Keratinocyte (primary cell): Measurements from ENCODE around the gene GPC1. TPM values are rescaled to one million over a fixed set of nuclear protein-coding genes. Genes with fewer than 3 reads are reported as not detected.
A peak's percentile ranks its signal among the peaks of the same experiment; 100 is the strongest.

Experiments
- DNase-seq: peaks from one replicate; pipeline ENCODE4 v3.0.0-alpha.2; 2011; ENCODE audit warnings: low read depth, missing footprints, low spot score
- FAIRE-seq: peaks from 2 replicates; lab custom pipeline; 2011; peaks lifted over from hg19 to GRCh38; lab: Jason Lieb, UNC
- H2AFZ ChIP-seq: 2 replicates; pipeline ENCODE4 v1.6.0; 2012; ENCODE audit warnings: low read length, control low read depth, inconsistent platforms; ENCODE audit not compliant: control insufficient read depth
- H3K27ac ChIP-seq: 2 replicates; pipeline ENCODE4 v1.5.1; 2011; ENCODE audit warnings: low read length; ENCODE audit not compliant: control insufficient read depth, insufficient read depth
- H3K27me3 ChIP-seq: 3 replicates; pipeline ENCODE4 v1.6.0; 2011; ENCODE audit warnings: low read length; ENCODE audit not compliant: control insufficient read depth, insufficient read depth; ENCODE audit errors: extremely low read depth
- H3K36me3 ChIP-seq, 2 experiments: 2 replicates in 1 of 2; 3 replicates in 1 of 2; pipeline ENCODE4 v1.5.1; 2011; ENCODE audit warnings: low read length in 2 of 2, mild to moderate bottlenecking in 1 of 2; ENCODE audit not compliant: control insufficient read depth in 2 of 2, insufficient read depth in 2 of 2; ENCODE audit errors: extremely low read depth in 1 of 2
- H3K4me1 ChIP-seq: 3 replicates; pipeline ENCODE4 v1.5.1; 2011; ENCODE audit warnings: low read length; ENCODE audit not compliant: control insufficient read depth, insufficient read depth; ENCODE audit errors: extremely low read depth
- H3K4me2 ChIP-seq: 3 replicates; pipeline ENCODE4 v1.6.0; 2011; ENCODE audit warnings: low read depth, low read length; ENCODE audit not compliant: control insufficient read depth, insufficient read depth; ENCODE audit errors: extremely low read depth
- H3K4me3 ChIP-seq, 3 experiments: fragments of 200-600 bp in 1 of 3; sonication (generic) in 1 of 3; 2 replicates in 2 of 3; 3 replicates in 1 of 3; pipeline ENCODE4 v1.5.1; 2011 to 2016; ENCODE audit warnings: low read length in 3 of 3, mild to moderate bottlenecking in 3 of 3, control low read depth in 2 of 3, inconsistent platforms in 1 of 3, low read depth in 1 of 3, mixed read lengths in 1 of 3, mixed run types in 1 of 3, moderate library complexity in 1 of 3; ENCODE audit not compliant: control insufficient read depth in 2 of 3, insufficient read depth in 2 of 3; ENCODE audit errors: extremely low read depth in 1 of 3
- H3K79me2 ChIP-seq: 2 replicates; pipeline ENCODE4 v1.6.0; 2012; ENCODE audit warnings: low read length; ENCODE audit not compliant: control insufficient read depth, insufficient read depth
- H3K9ac ChIP-seq: 3 replicates; pipeline ENCODE4 v1.6.0; 2011; ENCODE audit warnings: low read length; ENCODE audit not compliant: control insufficient read depth, insufficient read depth; ENCODE audit errors: extremely low read depth
- H3K9me1 ChIP-seq: 3 replicates; pipeline ENCODE4 v1.6.0; 2011; ENCODE audit warnings: low read length; ENCODE audit not compliant: control insufficient read depth, insufficient read depth; ENCODE audit errors: extremely low read depth
- H3K9me3 ChIP-seq: 2 replicates; pipeline ENCODE4 v1.5.1; 2012; ENCODE audit warnings: low read depth, low read length; ENCODE audit not compliant: control insufficient read depth
- H4K20me1 ChIP-seq: 3 replicates; pipeline ENCODE4 v1.6.0; 2011; ENCODE audit warnings: low read length; ENCODE audit not compliant: control insufficient read depth, insufficient read depth; ENCODE audit errors: extremely low read depth
- CTCF ChIP-seq, 3 experiments: IDR thresholded peaks in 1 of 3; conservative IDR thresholded peaks in 1 of 3; optimal IDR thresholded peaks in 1 of 3; 2 replicates in 2 of 3; 3 replicates in 1 of 3; pipeline versions ENCODE3 to v1.5.1; 2011; ENCODE audit warnings: low read length in 3 of 3, mild to moderate bottlenecking in 3 of 3, moderate library complexity in 2 of 3, control low read depth in 1 of 3, inconsistent platforms in 1 of 3; ENCODE audit not compliant: insufficient read depth in 2 of 3; ENCODE audit errors: extremely low read depth in 1 of 3
- EZH2 ChIP-seq: IDR thresholded peaks from one replicate; pipeline ENCODE4 v1.6.1; 2012; ENCODE audit warnings: inconsistent platforms, mild to moderate bottlenecking, low read length, moderate library complexity
- dilution Hi-C: fragments of 300-500 bp; cut with MboI; formaldehyde crosslinking; loops from one replicate; pipeline ENCODE4 v1.7.0; 2020; ENCODE audit warnings: low sequenced_read_pairs; ENCODE audit not compliant: extremely low pct_ligation_motif_present
- polyA plus RNA-seq, 5 experiments: library from polyadenylated mRNA; depleted of rRNA in 3 of 5; stranded (reverse) in 3 of 5; stranded (forward) in 1 of 5; unstranded in 1 of 5; fragments of >200 nt; gene quantifications; 1 replicate in 1 of 5; 2 replicates in 3 of 5; 3 replicates in 1 of 5; pipeline versions ENCODE4 v1.2.1 to v1.2.3, GENCODE V29; 2011 to 2012; ENCODE audit warnings: missing spikeins in 2 of 5, low read depth in 1 of 5, low replicate concordance in 1 of 5

The GPC1 gene
- polyA plus RNA-seq, 1 donor (not counting 4 experiments of a cell fraction or from before 2014, with no cell fraction given), result 46.6 TPM

- peaks cover 47% of the 10 kb centered on the region for H3K79me2 ChIP-seq
Observed at GRCh38 chr2:240451791-240452461, 16.5 kb downstream of the GPC1 start.

GRCh38 chr2:240452462-240453256, 17.2 kb downstream of the GPC1 start:
- Histone ChIP-seq H3K36me3 (no peaks in the 10 kb centered on the region), H3K27me3 (peaks cover 5% of the 10 kb centered on the region), H3K79me2 (peaks cover 46% of the 10 kb centered on the region), H3K4me3 (peak overlapping the region; percentile 27 to 49 (median 43)), H3K27ac (no peak overlapping the region), H3K4me1 (peaks cover 55% of the 10 kb centered on the region), H2AFZ (no peak overlapping the region), H3K4me2 (peak overlapping the region; percentile 59), H3K9ac (peak overlapping the region; percentile 57), H3K9me3 (no peaks in the 10 kb centered on the region), H4K20me1 (peaks cover 25% of the 10 kb centered on the region), H3K9me1 (no peaks in the 10 kb centered on the region)
- FAIRE-seq (no peak), DNase-seq (no peak)
- TF ChIP-seq CTCF (optimal IDR thresholded peaks at IDR 0.05 in 1 of 3, IDR thresholded peaks at IDR 0.05 in 1 of 3, conservative IDR thresholded peaks at IDR 0.05 in 1 of 3; ENCODE audit: extremely low read depth in 1 of 3, insufficient read depth in 2 of 3, low read length in 3 of 3) (no peak), EZH2 (no peak)
- dilution Hi-C loops, result no loop called here

More at GRCh38 chr2:240451791-240452461, 16.5 kb downstream of the GPC1 start:
- H3K36me3 ChIP-seq, result no peaks in the 10 kb centered on the region
- H3K27ac ChIP-seq, result peak overlapping the region; percentile 84
- peaks cover 5% of the 10 kb centered on the region for H3K27me3 ChIP-seq
- H3K9me1 ChIP-seq, result no peaks in the 10 kb centered on the region
- H3K4me2 ChIP-seq, result peak overlapping the region; percentile 59
- H4K20me1 ChIP-seq, result peaks cover 22% of the 10 kb centered on the region
- no peak overlapping the region for H2AFZ ChIP-seq
- H3K9me3 ChIP-seq, result no peaks in the 10 kb centered on the region
- DNase-seq (no peak), FAIRE-seq (no peak)
- H3K9ac ChIP-seq, result peak overlapping the region; percentile 57
- H3K4me1 ChIP-seq, result peaks cover 56% of the 10 kb centered on the region
- peak overlapping the region in 2 of 3 experiments; percentile 27 to 32 for H3K4me3 ChIP-seq
- dilution Hi-C loops, result no loop called here
- TF ChIP-seq EZH2 (no peak), CTCF (optimal IDR thresholded peaks at IDR 0.05 in 1 of 3, IDR thresholded peaks at IDR 0.05 in 1 of 3, conservative IDR thresholded peaks at IDR 0.05 in 1 of 3; ENCODE audit: extremely low read depth in 1 of 3, insufficient read depth in 2 of 3, low read length in 3 of 3) (no peak)
